Measurements from ENCODE around the gene ZYG11A. TPM values are rescaled to one million over a fixed set of nuclear protein-coding genes. Genes with fewer than 3 reads are reported as not detected.

ZYG11A gene
- total and polyA plus RNA-seq, 11 donors = 0.06 to 0.09 TPM; not detected in 9

- peak overlapping the region in 1 of 12 donors; percentile 87 for H3K4me3 ChIP-seq
- ATAC-seq = no peak
- no peak overlapping the region for H3K27ac ChIP-seq
- H3K9me3 ChIP-seq = no peaks in the 10 kb centered on the region
- H3K36me3 ChIP-seq = no peaks in the 10 kb centered on the region
- H3K4me1 ChIP-seq = peaks cover 0 to 33% (median 16%) of the 10 kb centered on the region in 12 donors
- DNase-seq = no peak
- WGBS, 4 donors = 93 to 99% (median 97%) methylated on average over 4 of the region's 4 CpGs
- H3K27me3 ChIP-seq = no peaks in the 10 kb centered on the region
- TF ChIP-seq, protein P1, sequence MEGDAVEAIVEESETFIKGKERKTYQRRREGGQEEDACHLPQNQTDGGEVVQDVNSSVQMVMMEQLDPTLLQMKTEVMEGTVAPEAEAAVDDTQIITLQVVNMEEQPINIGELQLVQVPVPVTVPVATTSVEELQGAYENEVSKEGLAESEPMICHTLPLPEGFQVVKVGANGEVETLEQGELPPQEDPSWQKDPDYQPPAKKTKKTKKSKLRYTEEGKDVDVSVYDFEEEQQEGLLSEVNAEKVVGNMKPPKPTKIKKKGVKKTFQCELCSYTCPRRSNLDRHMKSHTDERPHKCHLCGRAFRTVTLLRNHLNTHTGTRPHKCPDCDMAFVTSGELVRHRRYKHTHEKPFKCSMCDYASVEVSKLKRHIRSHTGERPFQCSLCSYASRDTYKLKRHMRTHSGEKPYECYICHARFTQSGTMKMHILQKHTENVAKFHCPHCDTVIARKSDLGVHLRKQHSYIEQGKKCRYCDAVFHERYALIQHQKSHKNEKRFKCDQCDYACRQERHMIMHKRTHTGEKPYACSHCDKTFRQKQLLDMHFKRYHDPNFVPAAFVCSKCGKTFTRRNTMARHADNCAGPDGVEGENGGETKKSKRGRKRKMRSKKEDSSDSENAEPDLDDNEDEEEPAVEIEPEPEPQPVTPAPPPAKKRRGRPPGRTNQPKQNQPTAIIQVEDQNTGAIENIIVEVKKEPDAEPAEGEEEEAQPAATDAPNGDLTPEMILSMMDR (IDR thresholded peaks at IDR 0.05) = no peak
- TF ChIP-seq POLR2A (IDR thresholded peaks at IDR 0.05) = no peak
- intact Hi-C loops (cut with DNase I) = loop anchor here in 7 of 10 donors (5.0 to 10.0 kb wide), 5 partner anchors 224 to 268 kb away; partner anchors contain the start of genes COA7 (in 2 of the 7) and CPT2 (in 1 of the 7)
These were observed 86.5 kb downstream of the ZYG11A start for GRCh38 chr1:52929019-52929418.

DNA sequence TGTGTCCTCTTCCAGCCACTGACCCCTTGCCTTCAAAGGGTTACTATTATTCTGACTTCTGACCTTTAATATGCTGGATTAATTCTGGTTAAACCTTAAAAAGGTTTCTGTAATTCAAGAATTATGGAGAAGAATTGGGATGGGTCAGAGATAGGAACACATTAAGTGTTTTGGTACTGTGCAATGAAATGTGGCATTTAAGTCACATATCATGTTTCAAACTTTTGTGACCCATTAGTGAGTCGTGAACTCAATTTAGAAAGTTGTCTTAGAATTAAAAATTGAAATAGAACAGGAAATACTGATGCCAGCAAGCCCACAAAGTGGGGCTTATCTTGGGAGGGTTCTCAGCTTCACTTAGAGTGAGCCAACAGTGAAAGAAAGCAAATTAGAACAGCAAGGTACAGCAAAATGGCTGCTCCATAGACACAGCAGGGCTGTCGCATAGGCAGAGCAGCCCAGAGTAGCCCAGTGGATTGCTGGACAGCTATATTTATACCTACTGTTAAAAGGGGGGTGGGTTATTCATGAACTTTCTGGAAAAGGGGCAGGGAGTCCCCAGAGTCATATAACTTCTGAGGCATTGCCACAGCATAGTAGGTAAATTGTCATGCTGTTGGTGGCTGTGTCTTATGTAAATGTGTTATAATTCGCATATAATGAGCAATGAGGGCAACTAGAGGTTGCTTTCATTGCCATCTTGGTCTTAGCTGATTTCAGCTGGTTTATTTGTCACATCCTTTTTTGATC, 95.0 kb downstream of the ZYG11A start:
- DNase-seq (no peak), ATAC-seq (no peak)
- TF ChIP-seq POLR2A (IDR thresholded peaks at IDR 0.05) = no peak
- TF ChIP-seq, protein P1 (IDR thresholded peaks at IDR 0.05) = no peak
- Histone ChIP-seq H3K27ac (no peak overlapping the region), H3K9me3 (no peaks in the 10 kb centered on the region), H3K4me1 (peaks cover 0 to 7% (median 0%) of the 10 kb centered on the region in 12 donors), H3K4me3 (no peak overlapping the region), H3K27me3 (no peaks in the 10 kb centered on the region), H3K36me3 (peaks cover 0 to 8% (median 0%) of the 10 kb centered on the region in 9 donors)
- intact Hi-C loops (cut with DNase I) = no loop called here
- WGBS, 4 donors = 85 to 91% (median 87%) methylated on average over 3 of the region's 3 CpGs

GRCh38 chr1:52938183-52938451, 95.6 kb downstream of the ZYG11A start:
- H3K27ac ChIP-seq = no peak overlapping the region
- TF ChIP-seq, protein P1 (IDR thresholded peaks at IDR 0.05) = no peak
- no peak for TF ChIP-seq POLR2A (IDR thresholded peaks at IDR 0.05)
- no peaks in the 10 kb centered on the region for H3K9me3 ChIP-seq
- peaks cover 0 to 7% (median 0%) of the 10 kb centered on the region in 12 donors for H3K4me1 ChIP-seq
- H3K27me3 ChIP-seq = no peaks in the 10 kb centered on the region
- WGBS, 4 donors = 97 to 100% (median 98%) methylated on average over 1 of the region's 1 CpG
- intact Hi-C loops (cut with DNase I) = no loop called here
- DNase-seq (no peak), ATAC-seq (no peak)
- H3K4me3 ChIP-seq = no peak overlapping the region
- peaks cover 0 to 8% (median 0%) of the 10 kb centered on the region in 9 donors for H3K36me3 ChIP-seq

DNA sequence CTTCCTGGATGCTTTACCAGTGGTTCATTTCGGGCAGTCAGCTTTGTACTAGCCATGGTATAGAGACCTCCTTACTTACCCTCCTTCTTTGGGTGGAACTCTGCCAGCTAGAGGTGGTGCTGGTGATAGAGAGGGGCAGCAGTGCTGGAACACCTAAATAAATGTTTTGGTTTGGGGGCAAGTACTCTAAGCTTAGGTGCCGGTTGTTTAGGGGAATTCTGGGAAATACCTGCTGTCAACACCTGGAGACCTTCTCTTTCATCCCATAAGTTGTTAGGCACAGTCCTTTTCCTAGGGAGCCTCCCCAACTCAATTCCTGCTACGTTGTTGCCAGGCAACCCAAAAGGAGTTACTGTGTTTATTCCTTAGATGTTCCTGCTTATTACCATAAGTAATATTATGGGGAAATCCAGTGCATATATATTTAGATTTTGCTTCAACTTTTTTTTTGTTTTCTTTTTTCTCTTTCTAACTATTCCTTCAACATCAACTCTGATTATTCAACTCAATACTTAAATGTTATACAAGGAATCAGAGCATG, 101.4 kb downstream of the ZYG11A start:
- H3K4me3 ChIP-seq = no peak overlapping the region
- H3K4me1 ChIP-seq = peaks cover 0 to 7% (median 0%) of the 10 kb centered on the region in 12 donors
- intact Hi-C loops (cut with DNase I) = no loop called here
- no peaks in the 10 kb centered on the region for H3K9me3 ChIP-seq
- H3K27ac ChIP-seq = no peak overlapping the region
- DNase-seq = no peak
- no peak for ATAC-seq
- WGBS, 4 donors = 73 to 90% (median 82%) methylated on average over 3 of the region's 3 CpGs
- H3K36me3 ChIP-seq = peaks cover 0 to 16% (median 3%) of the 10 kb centered on the region in 9 donors
- no peaks in the 10 kb centered on the region for H3K27me3 ChIP-seq
- no peak for TF ChIP-seq POLR2A (IDR thresholded peaks at IDR 0.05)
- TF ChIP-seq, protein P1 (IDR thresholded peaks at IDR 0.05) = no peak

Measured in heart left ventricle (tissue), 16 donors.